Stimulated activated CD4-positive, alpha-beta T cell treated with anti-CD3 and anti-CD28 coated beads, Interleukin-15, amount 100 ng/mL, for 48 hours (primary cell): ENCODE data around the gene KIR3DL1.
"Not testable (repeated sequence)": the region's sequence is repeated elsewhere in the genome, so short reads cannot be mapped to it uniquely, and the experiment has no call there.

Experiments used
- DNase-seq, 2 donors: peaks; one replicate each; pipeline ENCODE4 v3.0.0-alpha.2; 2020; ENCODE audit warnings: low read depth in 2 of 2

KIR3DL1 gene

GRCh38 chr19:54816251-54816650 lies at the start of gene KIR3DL1:
KIR3DL1 (plus strand) TSS chr19:54816468.
- not testable (repeated sequence) for DNase-seq

GRCh38 chr19:54769646-54770045 lies 46.6 kb upstream of the KIR3DL1 start, which contains the start of gene KIR2DL1:
KIR2DL1 (plus strand) TSS chr19:54769793; CDS start chr19:54769851, 58 bp downstream.
- DNase-seq = not testable (repeated sequence)

GRCh38 chr19:54770511-54770910 lies 45.8 kb upstream of the KIR3DL1 start:
- not testable (repeated sequence) for DNase-seq

GRCh38 chr19:54771018-54771960 lies 45.0 kb upstream of the KIR3DL1 start:
- DNase-seq = not testable (repeated sequence)

GRCh38 chr19:54772666-54773065 lies 43.6 kb upstream of the KIR3DL1 start:
- not testable (repeated sequence) for DNase-seq

- DNase-seq = not testable (repeated sequence)
Measured at GRCh38 chr19:54775095-54775815, 41.0 kb upstream of the KIR3DL1 start.

- DNase-seq = not testable (repeated sequence)
Measured at GRCh38 chr19:54775830-54776229, 40.4 kb upstream of the KIR3DL1 start.

- not testable (repeated sequence) for DNase-seq
Measured at GRCh38 chr19:54777851-54778250, 38.4 kb upstream of the KIR3DL1 start.

- DNase-seq = not testable (repeated sequence)
Measured at GRCh38 chr19:54778896-54779295, 37.4 kb upstream of the KIR3DL1 start.

GRCh38 chr19:54782916-54783315 lies 33.4 kb upstream of the KIR3DL1 start:
- DNase-seq = not testable (repeated sequence)

GRCh38 chr19:54786091-54786723 lies 30.1 kb upstream of the KIR3DL1 start:
- DNase-seq = not testable (repeated sequence)

GRCh38 chr19:54788154-54788553 lies 28.1 kb upstream of the KIR3DL1 start:
- DNase-seq = not testable (repeated sequence)

GRCh38 chr19:54790711-54791110 lies 25.6 kb upstream of the KIR3DL1 start:
- DNase-seq = no peak

GRCh38 chr19:54791476-54791875 lies 24.8 kb upstream of the KIR3DL1 start:
- DNase-seq = no peak

GRCh38 chr19:54792814-54793213 lies 23.5 kb upstream of the KIR3DL1 start:
- no peak for DNase-seq

- no peak for DNase-seq
Measured at GRCh38 chr19:54795758-54796157, 20.5 kb upstream of the KIR3DL1 start.

GRCh38 chr19:54803410-54803809 lies 12.9 kb upstream of the KIR3DL1 start, which contains the start of gene KIR2DL4:
KIR2DL4 (plus strand) TSS chr19:54803610; CDS start chr19:54803652, 42 bp downstream.
- DNase-seq = no peak

GRCh38 chr19:54804101-54804500 lies 12.2 kb upstream of the KIR3DL1 start:
- DNase-seq = no peak

- DNase-seq = no peak
Measured at GRCh38 chr19:54804571-54804970, 11.7 kb upstream of the KIR3DL1 start.

- DNase-seq = no peak
Measured at GRCh38 chr19:54805665-54806515, 10.4 kb upstream of the KIR3DL1 start.

- DNase-seq = no peak
Measured at GRCh38 chr19:54806516-54806838, 9.8 kb upstream of the KIR3DL1 start.
